GM12878 (cell line): Measurements from ENCODE around the gene LIMCH1. TPM values are rescaled to one million over a fixed set of nuclear protein-coding genes. Genes with fewer than 3 reads are reported as not detected.

Source experiments
- ATAC-seq: fragments of 200-7000 bp; cut with Tn5 transposase; 3 replicates; pipeline ENCODE4 v1.9.1; 2020; ENCODE audit warnings: mild to moderate bottlenecking, moderate library complexity
- BruUV-seq: library from RNA; stranded (reverse); fragments of 400-500 nt; replicated peaks from 2 replicates; lab custom pipeline; 2021; lab: Mats Ljungman, UMichigan
- CTCF ChIA-PET: fragments of 300-600 bp; sonication (Branson Sonifier 250); formaldehyde crosslinking; extraction: SDS; loops from one replicate; lab custom pipeline; 2021; ENCODE audit warnings: inconsistent platforms; lab: Yijun Ruan, JAX
- POLR2A ChIA-PET: fragments of 350-600 bp; formaldehyde crosslinking; extraction: SDS; loops from one replicate; lab custom pipeline; 2021; ENCODE audit warnings: inconsistent platforms; lab: Charles Lee
- RAD21 ChIA-PET: fragments of 300-600 bp; sonication (Branson Sonifier 250); formaldehyde crosslinking; loops from one replicate; lab custom pipeline; 2023; ENCODE audit warnings: antibody characterized with exemption; ENCODE audit not compliant: unreplicated experiment; lab: Charles Lee
- SMC1A ChIA-PET: fragments of 300-600 bp; sonication (Branson Sonifier 250); formaldehyde crosslinking; loops from one replicate; lab custom pipeline; 2023; ENCODE audit not compliant: unreplicated experiment, uncharacterized antibody; lab: Charles Lee
- DNase-seq: peaks from one replicate; pipeline ENCODE4 v3.0.0-alpha.2; 2011; ENCODE audit warnings: low read depth, low spot score
- FAIRE-seq: peaks from 3 replicates; lab custom pipeline; 2011; peaks lifted over from hg19 to GRCh38; lab: Jason Lieb, UNC
- H2AFZ ChIP-seq: 2 replicates; pipeline ENCODE4 v1.6.0; 2011; ENCODE audit warnings: low read depth, low read length, control low read depth; ENCODE audit not compliant: control insufficient read depth
- H3K27ac ChIP-seq: 2 replicates; pipeline ENCODE4 v1.5.1; 2011; ENCODE audit warnings: control low read depth; ENCODE audit not compliant: control insufficient read depth, insufficient read depth
- H3K27me3 ChIP-seq, 2 experiments: replicated peaks in 1 of 2; 2 replicates each; pipeline versions ENCODE4 v1.6.0 to v1.6.1; 2011; ENCODE audit warnings: low read length in 1 of 2; ENCODE audit not compliant: control insufficient read depth in 2 of 2, insufficient read depth in 2 of 2
- H3K36me3 ChIP-seq, 2 experiments: 2 replicates each; pipeline ENCODE4 v1.5.1; 2011; ENCODE audit warnings: low read length in 1 of 2; ENCODE audit not compliant: control insufficient read depth in 2 of 2, insufficient read depth in 2 of 2
- H3K4me1 ChIP-seq: 2 replicates; pipeline ENCODE4 v1.6.1; 2011; ENCODE audit warnings: mild to moderate bottlenecking, low read length, moderate library complexity, mixed read lengths; ENCODE audit not compliant: control insufficient read depth, insufficient read depth
- H3K4me2 ChIP-seq: 2 replicates; pipeline ENCODE4 v1.6.0; 2011; ENCODE audit warnings: control low read depth; ENCODE audit not compliant: control insufficient read depth, insufficient read depth
- H3K4me3 ChIP-seq: fragments of 200-600 bp; sonication (generic); 2 replicates; pipeline ENCODE4 v1.5.1; 2016
- H3K79me2 ChIP-seq: 2 replicates; pipeline ENCODE4 v1.6.0; 2011; ENCODE audit warnings: low read length; ENCODE audit not compliant: control insufficient read depth, insufficient read depth
- H3K9ac ChIP-seq: 2 replicates; pipeline ENCODE4 v1.8.0; 2011; ENCODE audit warnings: low read length, control low read depth, mixed read lengths; ENCODE audit not compliant: control insufficient read depth, insufficient read depth
- H3K9me3 ChIP-seq: replicated peaks from 3 replicates; pipeline ENCODE4 v1.5.1; 2011; ENCODE audit warnings: mild to moderate bottlenecking, low read length; ENCODE audit not compliant: control insufficient read depth, insufficient read depth
- H4K20me1 ChIP-seq: 2 replicates; pipeline ENCODE4 v1.6.0; 2011; ENCODE audit not compliant: control insufficient read depth, insufficient read depth
- EED ChIP-seq: sonication (generic); IDR thresholded peaks from 2 replicates; pipeline ENCODE4 v1.6.1; 2016; ENCODE audit warnings: antibody characterized with exemption, low read depth
- FOXM1 ChIP-seq: IDR thresholded peaks from 2 replicates; pipeline ENCODE4 v1.6.1; 2012; ENCODE audit warnings: low read depth, mild to moderate bottlenecking, inconsistent platforms, low read length, moderate library complexity
- IKZF2 ChIP-seq, 2 experiments: fragments of 450-650 bp; IDR thresholded peaks; 2 replicates each; pipeline ENCODE4 v1.6.1; 2017; ENCODE audit warnings: mild to moderate bottlenecking in 2 of 2, moderate library complexity in 2 of 2
- IRF4 ChIP-seq: IDR thresholded peaks from 2 replicates; pipeline ENCODE4 v1.6.1; 2011; ENCODE audit warnings: low read depth, low read length
- MEF2B ChIP-seq: fragments of 450-650 bp; IDR thresholded peaks from 2 replicates; pipeline ENCODE4 v1.6.1; 2018; ENCODE audit warnings: mild to moderate bottlenecking, moderate library complexity; ENCODE audit not compliant: partially characterized antibody, poor library complexity, severe bottlenecking
- NFYA ChIP-seq: IDR thresholded peaks from 2 replicates; pipeline ENCODE4 v1.6.1; 2011; ENCODE audit warnings: low read depth, mild to moderate bottlenecking, low read length, improper control_type of control experiment, borderline replicate concordance
- NFYB ChIP-seq: IDR thresholded peaks from 2 replicates; pipeline ENCODE4 v1.6.1; 2011; ENCODE audit warnings: low read depth, mild to moderate bottlenecking, low read length, improper control_type of control experiment, moderate library complexity; ENCODE audit not compliant: insufficient read depth
- PML ChIP-seq: IDR thresholded peaks from 2 replicates; pipeline ENCODE4 v1.6.1; 2012; ENCODE audit warnings: low read length, inconsistent platforms
- POLR2A ChIP-seq: IDR thresholded peaks from 2 replicates; pipeline ENCODE4 v1.6.1; 2011; ENCODE audit warnings: low read depth, mild to moderate bottlenecking, low read length
- RAD21 ChIP-seq: IDR thresholded peaks from 2 replicates; pipeline ENCODE4 v1.6.1; 2011; ENCODE audit warnings: mild to moderate bottlenecking, low read depth, low read length, moderate library complexity; ENCODE audit not compliant: insufficient read depth
- SREBF1 ChIP-seq: IDR thresholded peaks from 2 replicates; pipeline ENCODE4 v1.6.1; 2012; ENCODE audit warnings: mild to moderate bottlenecking, low read length
- ZZZ3 ChIP-seq: IDR thresholded peaks from 2 replicates; pipeline ENCODE4 v1.6.1; 2011; ENCODE audit warnings: low read depth; ENCODE audit not compliant: control insufficient read depth, insufficient read length
- in situ Hi-C: fragments of 300-500 bp; cut with MboI; formaldehyde crosslinking; loops from 9 replicates; pipeline ENCODE4 v1.14.3; 2018; ENCODE audit warnings: mixed read lengths
- intact Hi-C: fragments of 100-400 bp; cut with micrococcal nuclease; formaldehyde crosslinking; loops from one replicate; pipeline ENCODE4 v1.14.2; 2022; ENCODE audit not compliant: unreplicated experiment
- polyA plus RNA-seq, 11 experiments: library from polyadenylated mRNA; depleted of rRNA in 4 of 11; unstranded in 6 of 11; stranded (reverse) in 5 of 11; fragments of >200 nt; fragmentation: Nextera tagmentation in 4 of 11; fragmentation: Illumina TruSeq in 1 of 11; extraction: Ambion mirVana in 4 of 11; extraction: Trizol in 1 of 11; gene quantifications; 1 replicate in 1 of 11; 2 replicates in 10 of 11; pipeline versions ENCODE4 v1.2.1 to v1.2.3, GENCODE V29; 2011 to 2016; ENCODE audit warnings: inconsistent platforms in 2 of 11, missing spikeins in 2 of 11, low read depth in 1 of 11
- total RNA-seq, 4 experiments: library from RNA; depleted of rRNA in 3 of 4; stranded (reverse); fragments of >200 nt in 3 of 4; fragmentation: Illumina TruSeq in 1 of 4; extraction: Trizol in 1 of 4; gene quantifications; 2 replicates each; pipeline versions ENCODE4 v1.2.1 to v1.2.3, GENCODE V29; 2013 to 2021
- TF ChIP-seq, protein P1 (sequence below): fragments of 450-650 bp; IDR thresholded peaks from 2 replicates; pipeline ENCODE4 v1.6.1; 2018; ENCODE audit warnings: borderline replicate concordance, mild to moderate bottlenecking; ENCODE audit not compliant: partially characterized antibody
- TF ChIP-seq, protein P2 (sequence below): IDR thresholded peaks from 2 replicates; pipeline ENCODE4 v1.6.1; 2012; ENCODE audit warnings: low read depth, low read length, improper control_type of control experiment
- TF ChIP-seq, protein P3 (sequence below): IDR thresholded peaks from 2 replicates; pipeline ENCODE4 v1.6.1; 2011; ENCODE audit warnings: low read depth, mild to moderate bottlenecking, low read length, moderate library complexity, borderline replicate concordance; ENCODE audit errors: extremely low read depth
- TF ChIP-seq, protein P4 (sequence below): IDR thresholded peaks from 2 replicates; pipeline ENCODE4 v1.6.1; 2012; ENCODE audit warnings: low read length, inconsistent platforms

Gene LIMCH1
- total and polyA plus RNA-seq, 10 of the 15 experiments (the other 5 are each of a cell fraction or from before 2014, with no cell fraction given), result 0.07 to 0.15 TPM; not detected in 8

DNA sequence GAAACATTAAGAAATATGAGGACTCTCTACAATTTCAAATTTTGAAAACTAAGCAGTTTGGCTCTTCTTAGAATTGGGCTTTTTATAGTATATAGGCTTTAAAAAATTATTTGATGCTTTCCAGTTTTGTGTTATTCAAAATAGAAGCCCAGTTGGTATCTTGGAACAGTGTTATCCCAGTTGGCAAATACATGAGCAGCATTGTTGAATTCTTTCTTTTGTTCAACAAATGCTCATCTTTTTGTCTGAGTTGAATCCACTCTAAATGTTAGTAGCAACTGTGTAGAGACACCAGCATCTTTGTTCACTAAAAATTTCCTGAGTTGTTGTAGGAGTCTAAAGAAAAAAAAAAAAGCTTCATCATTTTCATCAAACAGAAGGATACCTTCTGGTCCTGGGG lies 41.0 kb upstream of the LIMCH1 start:
- no peaks in the 10 kb centered on the region for H3K27me3 ChIP-seq
- DNase-seq (no peak), FAIRE-seq (no peak), ATAC-seq (no peak)
- no peaks in the 10 kb centered on the region for H3K36me3 ChIP-seq
- in situ Hi-C loops, result no loop called here
- no TSS peak for BruUV-seq
- H3K27ac ChIP-seq, result no peak overlapping the region
- TF ChIP-seq, protein P1, sequence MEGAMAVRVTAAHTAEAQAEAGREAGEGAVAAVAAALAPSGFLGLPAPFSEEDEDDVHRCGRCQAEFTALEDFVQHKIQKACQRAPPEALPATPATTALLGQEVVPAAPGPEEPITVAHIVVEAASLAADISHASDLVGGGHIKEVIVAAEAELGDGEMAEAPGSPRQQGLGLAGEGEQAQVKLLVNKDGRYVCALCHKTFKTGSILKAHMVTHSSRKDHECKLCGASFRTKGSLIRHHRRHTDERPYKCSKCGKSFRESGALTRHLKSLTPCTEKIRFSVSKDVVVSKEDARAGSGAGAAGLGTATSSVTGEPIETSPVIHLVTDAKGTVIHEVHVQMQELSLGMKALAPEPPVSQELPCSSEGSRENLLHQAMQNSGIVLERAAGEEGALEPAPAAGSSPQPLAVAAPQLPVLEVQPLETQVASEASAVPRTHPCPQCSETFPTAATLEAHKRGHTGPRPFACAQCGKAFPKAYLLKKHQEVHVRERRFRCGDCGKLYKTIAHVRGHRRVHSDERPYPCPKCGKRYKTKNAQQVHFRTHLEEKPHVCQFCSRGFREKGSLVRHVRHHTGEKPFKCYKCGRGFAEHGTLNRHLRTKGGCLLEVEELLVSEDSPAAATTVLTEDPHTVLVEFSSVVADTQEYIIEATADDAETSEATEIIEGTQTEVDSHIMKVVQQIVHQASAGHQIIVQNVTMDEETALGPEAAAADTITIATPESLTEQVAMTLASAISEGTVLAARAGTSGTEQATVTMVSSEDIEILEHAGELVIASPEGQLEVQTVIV, result no peak
- TF ChIP-seq, protein P2, sequence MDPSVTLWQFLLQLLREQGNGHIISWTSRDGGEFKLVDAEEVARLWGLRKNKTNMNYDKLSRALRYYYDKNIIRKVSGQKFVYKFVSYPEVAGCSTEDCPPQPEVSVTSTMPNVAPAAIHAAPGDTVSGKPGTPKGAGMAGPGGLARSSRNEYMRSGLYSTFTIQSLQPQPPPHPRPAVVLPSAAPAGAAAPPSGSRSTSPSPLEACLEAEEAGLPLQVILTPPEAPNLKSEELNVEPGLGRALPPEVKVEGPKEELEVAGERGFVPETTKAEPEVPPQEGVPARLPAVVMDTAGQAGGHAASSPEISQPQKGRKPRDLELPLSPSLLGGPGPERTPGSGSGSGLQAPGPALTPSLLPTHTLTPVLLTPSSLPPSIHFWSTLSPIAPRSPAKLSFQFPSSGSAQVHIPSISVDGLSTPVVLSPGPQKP, result no peak
- TF ChIP-seq IRF4 (no peak), NFYB (no peak), PML (no peak), RAD21 (no peak), SREBF1 (no peak), POLR2A (no peak), EED (no peak), FOXM1 (no peak), ZZZ3 (no peak), IKZF2 (IDR thresholded peaks at IDR 0.05) (no peak), NFYA (no peak), MEF2B (no peak)
- TF ChIP-seq, protein P3, sequence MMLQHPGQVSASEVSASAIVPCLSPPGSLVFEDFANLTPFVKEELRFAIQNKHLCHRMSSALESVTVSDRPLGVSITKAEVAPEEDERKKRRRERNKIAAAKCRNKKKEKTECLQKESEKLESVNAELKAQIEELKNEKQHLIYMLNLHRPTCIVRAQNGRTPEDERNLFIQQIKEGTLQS, result no peak
- TF ChIP-seq, protein P4, sequence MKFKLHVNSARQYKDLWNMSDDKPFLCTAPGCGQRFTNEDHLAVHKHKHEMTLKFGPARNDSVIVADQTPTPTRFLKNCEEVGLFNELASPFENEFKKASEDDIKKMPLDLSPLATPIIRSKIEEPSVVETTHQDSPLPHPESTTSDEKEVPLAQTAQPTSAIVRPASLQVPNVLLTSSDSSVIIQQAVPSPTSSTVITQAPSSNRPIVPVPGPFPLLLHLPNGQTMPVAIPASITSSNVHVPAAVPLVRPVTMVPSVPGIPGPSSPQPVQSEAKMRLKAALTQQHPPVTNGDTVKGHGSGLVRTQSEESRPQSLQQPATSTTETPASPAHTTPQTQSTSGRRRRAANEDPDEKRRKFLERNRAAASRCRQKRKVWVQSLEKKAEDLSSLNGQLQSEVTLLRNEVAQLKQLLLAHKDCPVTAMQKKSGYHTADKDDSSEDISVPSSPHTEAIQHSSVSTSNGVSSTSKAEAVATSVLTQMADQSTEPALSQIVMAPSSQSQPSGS, result no peak
- H3K9me3 ChIP-seq, result no peaks in the 10 kb centered on the region
- H3K79me2 ChIP-seq, result no peaks in the 10 kb centered on the region
- H3K4me2 ChIP-seq, result no peak overlapping the region
- no peaks in the 10 kb centered on the region for H3K4me1 ChIP-seq
- ChIA-PET SMC1A (no interaction called here), POLR2A (no interaction called here), CTCF (no interaction called here), RAD21 (no interaction called here)
- no peak overlapping the region for H2AFZ ChIP-seq
- no peak overlapping the region for H3K9ac ChIP-seq
- no peaks in the 10 kb centered on the region for H4K20me1 ChIP-seq
- intact Hi-C loops, result no loop called here
- H3K4me3 ChIP-seq, result no peak overlapping the region
